GM12872 (cell line): ENCODE measurements around the gene PNMA6F.

Experiments used
- CTCF ChIP-seq: IDR thresholded peaks from 3 replicates; pipeline ENCODE4 v1.5.1; 2011; ENCODE audit warnings: low read depth, mild to moderate bottlenecking, low read length, moderate library complexity; ENCODE audit not compliant: insufficient read depth

The PNMA6F gene

GRCh38 chrX:153342762-153343558, 21.4 kb upstream of the PNMA6F start:
- TF ChIP-seq CTCF: no peak

DNA sequence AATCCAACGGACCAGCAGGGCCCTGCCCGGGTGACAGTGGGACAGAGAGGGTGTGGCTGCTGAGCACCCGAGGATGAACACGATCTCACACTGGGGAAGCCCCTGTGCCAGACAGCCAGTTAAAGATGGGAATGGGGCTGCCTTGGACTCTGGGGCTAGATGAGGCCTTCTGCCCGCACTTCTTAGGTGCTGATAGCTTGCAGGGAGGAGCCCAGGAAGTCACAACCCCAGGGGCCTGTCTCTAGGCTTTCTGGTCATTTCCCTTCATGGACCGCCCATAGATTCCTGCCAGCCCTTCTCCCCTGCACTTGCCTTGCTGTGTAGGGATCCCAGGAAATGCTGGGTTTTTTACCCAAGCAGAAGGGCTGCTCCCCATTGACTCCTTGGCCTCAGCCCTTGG, 18.5 kb upstream of the PNMA6F start:
- TF ChIP-seq CTCF: no peak

- TF ChIP-seq CTCF: no peak
Measured at GRCh38 chrX:153339662-153340061, 18.1 kb upstream of the PNMA6F start.

DNA sequence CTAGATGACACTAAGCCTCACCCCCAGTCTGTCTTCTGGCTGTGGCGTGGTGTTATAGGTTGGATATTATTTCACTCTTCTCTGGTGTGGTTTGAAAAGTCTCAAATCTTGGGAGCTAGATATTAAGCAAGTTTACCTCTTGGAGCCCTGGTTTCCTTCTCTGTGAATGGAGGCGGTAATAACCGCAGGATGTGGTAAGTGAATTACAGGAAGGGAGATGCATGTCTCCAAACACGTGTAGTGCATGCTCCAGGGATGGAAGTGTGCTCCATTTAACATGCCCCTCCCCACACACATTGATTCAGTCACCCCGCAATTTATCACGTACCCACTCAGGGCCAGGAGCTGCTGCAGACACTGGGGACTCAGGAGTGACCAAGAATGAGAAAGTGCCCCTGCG, 17.3 kb upstream of the PNMA6F start:
- no peak for TF ChIP-seq CTCF

- TF ChIP-seq CTCF: no peak
Measured at GRCh38 chrX:153336988-153337387, 15.4 kb upstream of the PNMA6F start.

DNA sequence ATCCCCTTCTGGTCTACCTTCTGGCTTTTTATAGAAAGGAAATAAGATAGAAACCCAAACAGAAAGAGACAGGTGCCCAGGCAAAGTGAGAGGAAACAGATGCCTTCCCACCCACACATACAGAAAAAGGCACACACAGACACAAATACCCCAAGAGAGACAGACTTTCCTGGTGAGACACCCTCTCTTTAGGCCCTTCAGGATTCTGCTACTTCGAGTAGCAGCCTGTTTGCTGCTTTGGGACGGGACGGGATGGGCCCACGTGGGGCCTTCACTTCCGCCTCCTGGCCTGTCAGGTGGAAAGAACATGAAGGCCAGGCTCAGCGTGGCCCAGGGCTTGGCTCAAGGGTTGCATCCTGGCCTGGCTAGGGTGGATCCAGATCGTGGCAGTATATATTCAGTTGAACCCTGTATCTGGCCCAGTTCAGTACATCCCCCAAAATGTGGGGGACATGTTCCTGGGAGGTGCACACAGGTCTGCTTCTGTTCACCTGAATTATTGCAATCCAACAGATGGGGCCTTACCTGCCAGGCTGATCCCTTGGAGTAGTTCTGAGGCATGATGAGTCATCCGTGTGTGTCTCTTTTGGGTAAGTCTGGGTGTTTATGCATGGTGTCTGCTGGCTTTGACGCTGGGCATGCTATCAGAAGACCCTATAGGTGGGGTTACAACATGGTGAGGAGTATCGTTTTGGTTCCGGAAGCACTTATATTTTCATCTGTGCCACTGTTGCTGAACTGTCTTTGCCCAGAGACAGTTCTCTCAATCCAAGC, 14.7 kb upstream of the PNMA6F start:
- TF ChIP-seq CTCF: no peak

- no peak for TF ChIP-seq CTCF
Measured at GRCh38 chrX:153334654-153335295, 13.2 kb upstream of the PNMA6F start.
